NCI-H2227 treated with DMSO at 0.1 percent for 48 hours (cell line): ENCODE measurements around the gene RNF181.
A peak's percentile ranks its signal among the peaks of the same experiment; 100 is the strongest.
"Not testable (repeated sequence)": the region's sequence is repeated elsewhere in the genome, so short reads cannot be mapped to it uniquely, and the experiment has no call there.

ENCODE experiments used
- DNase-seq: peaks from one replicate; lab custom pipeline; 2025; lab: John Stamatoyannopoulos, UW

Gene RNF181

GRCh38 chr2:85577386-85578242 is 17.9 kb upstream of the RNF181 start, which contains the start of gene VAMP8:
VAMP8 (plus strand) TSS chr2:85577586; CDS start chr2:85577647, 61 bp downstream.
- no peak for DNase-seq

GRCh38 chr2:85578243-85579180 is 17.0 kb upstream of the RNF181 start:
- no peak for DNase-seq

GRCh38 chr2:85579266-85579935 is 16.1 kb upstream of the RNF181 start:
- DNase-seq = peak; percentile 48

GRCh38 chr2:85580206-85580605 is 15.3 kb upstream of the RNF181 start:
- DNase-seq = no peak

- DNase-seq = no peak
Observed at GRCh38 chr2:85582492-85582891, 13.1 kb upstream of the RNF181 start.

GRCh38 chr2:85583667-85584353 is 11.7 kb upstream of the RNF181 start:
- DNase-seq = no peak

GRCh38 chr2:85584354-85584856 is 11.1 kb upstream of the RNF181 start, which contains the start of gene VAMP5:
VAMP5 (plus strand) TSS chr2:85584431; CDS start chr2:85584491, 60 bp downstream.
- no peak for DNase-seq

GRCh38 chr2:85584857-85585780 is 10.4 kb upstream of the RNF181 start:
- no peak for DNase-seq

- no peak for DNase-seq
Observed at GRCh38 chr2:85585781-85586105, 9.8 kb upstream of the RNF181 start.

- DNase-seq = no peak
Observed at GRCh38 chr2:85588236-85588635, 7.3 kb upstream of the RNF181 start.

GRCh38 chr2:85588645-85589044 is 6.9 kb upstream of the RNF181 start:
- no peak for DNase-seq

GRCh38 chr2:85589181-85589580 is 6.4 kb upstream of the RNF181 start:
- no peak for DNase-seq

GRCh38 chr2:85589982-85590791 is 5.4 kb upstream of the RNF181 start:
- DNase-seq = no peak

GRCh38 chr2:85590950-85591349 is 4.6 kb upstream of the RNF181 start:
- no peak for DNase-seq

GRCh38 chr2:85591563-85591962 is 4.0 kb upstream of the RNF181 start:
- no peak for DNase-seq

GRCh38 chr2:85592299-85592698 is 3.2 kb upstream of the RNF181 start:
- not testable (repeated sequence) for DNase-seq

- no peak for DNase-seq
Observed at GRCh38 chr2:85593023-85593422, 2.5 kb upstream of the RNF181 start.

GRCh38 chr2:85594715-85595300 is 737 bp upstream of the RNF181 start:
- DNase-seq = no peak

- DNase-seq = no peak
Observed at GRCh38 chr2:85596026-85596333, 435 bp downstream of the RNF181 start.
